Mesenchymal stem cell (in vitro differentiated cells and primary cell): ENCODE results near the gene SHH.

ENCODE experiments used
- DNase-seq: peaks from one replicate; pipeline ENCODE4 v3.0.0-alpha.2; 2013
- H2AFZ ChIP-seq: one replicate; pipeline ENCODE4 v1.6.1; 2013; ENCODE audit warnings: low read depth, mild to moderate bottlenecking, control low read depth, inconsistent platforms, low read length, moderate library complexity
- H2AK5ac ChIP-seq: 2 replicates; pipeline ENCODE4 v1.6.1; 2013; ENCODE audit warnings: low read length, moderate library complexity, mild to moderate bottlenecking, inconsistent platforms; ENCODE audit not compliant: severe bottlenecking
- H2BK120ac ChIP-seq: one replicate; pipeline ENCODE4 v1.6.1; 2013; ENCODE audit warnings: low read depth, mild to moderate bottlenecking, inconsistent platforms, low read length, moderate library complexity
- H2BK12ac ChIP-seq, 2 experiments: one replicate each; pipeline ENCODE4 v1.6.1; 2013; ENCODE audit warnings: inconsistent platforms in 2 of 2, low read length in 2 of 2, mild to moderate bottlenecking in 2 of 2, moderate library complexity in 2 of 2, control low read depth in 1 of 2
- H2BK15ac ChIP-seq: one replicate; pipeline ENCODE4 v1.6.1; 2013; ENCODE audit warnings: mild to moderate bottlenecking, low read depth, inconsistent platforms; ENCODE audit not compliant: poor library complexity, severe bottlenecking
- H2BK5ac ChIP-seq: 2 replicates; pipeline ENCODE4 v1.6.1; 2013; ENCODE audit warnings: low read depth, mild to moderate bottlenecking, low read length, control low read depth, inconsistent platforms; ENCODE audit not compliant: poor library complexity, severe bottlenecking
- H3K14ac ChIP-seq, 2 experiments: one replicate each; pipeline ENCODE4 v1.6.1; 2013; ENCODE audit warnings: inconsistent platforms in 2 of 2, low read length in 2 of 2, control low read depth in 1 of 2, mild to moderate bottlenecking in 1 of 2, moderate library complexity in 1 of 2
- H3K18ac ChIP-seq, 2 experiments: one replicate each; pipeline ENCODE4 v1.6.1; 2013; ENCODE audit warnings: inconsistent platforms in 2 of 2, low read length in 2 of 2, control low read depth in 1 of 2, low read depth in 1 of 2, mild to moderate bottlenecking in 1 of 2
- H3K23ac ChIP-seq, 2 experiments: one replicate each; pipeline ENCODE4 v1.6.1; 2013; ENCODE audit warnings: inconsistent platforms in 2 of 2, low read length in 2 of 2, mild to moderate bottlenecking in 2 of 2, moderate library complexity in 2 of 2, control low read depth in 1 of 2
- H3K27ac ChIP-seq: 2 replicates; pipeline ENCODE4 v1.5.1; 2013; ENCODE audit warnings: mild to moderate bottlenecking, moderate library complexity, low read length, control low read depth, inconsistent platforms; ENCODE audit not compliant: poor library complexity, severe bottlenecking
- H3K27me3 ChIP-seq, 2 experiments: 2 replicates each; pipeline versions ENCODE4 v1.6.1 to v1.7.0; 2013; ENCODE audit warnings: low read length in 2 of 2, mild to moderate bottlenecking in 2 of 2, moderate library complexity in 2 of 2, control low read depth in 1 of 2, inconsistent platforms in 1 of 2; ENCODE audit not compliant: control insufficient read depth in 1 of 2, insufficient read depth in 1 of 2
- H3K36me3 ChIP-seq, 2 experiments: 2 replicates each; pipeline versions ENCODE4 v1.6.1 to v1.7.0; 2013; ENCODE audit warnings: low read length in 2 of 2, control low read depth in 1 of 2, inconsistent platforms in 1 of 2, low read depth in 1 of 2, mild to moderate bottlenecking in 1 of 2; ENCODE audit not compliant: insufficient read depth in 2 of 2, control insufficient read depth in 1 of 2
- H3K4ac ChIP-seq, 2 experiments: one replicate each; pipeline ENCODE4 v1.6.1; 2013; ENCODE audit warnings: inconsistent platforms in 2 of 2, low read length in 2 of 2, mild to moderate bottlenecking in 2 of 2, moderate library complexity in 2 of 2, control low read depth in 1 of 2, low read depth in 1 of 2
- H3K4me1 ChIP-seq: 2 replicates; pipeline ENCODE4 v1.6.1; 2013; ENCODE audit warnings: low read depth, low read length, control low read depth; ENCODE audit not compliant: control insufficient read depth, insufficient read depth
- H3K4me2 ChIP-seq: 2 replicates; pipeline ENCODE4 v1.6.1; 2013; ENCODE audit warnings: low read length, mild to moderate bottlenecking, inconsistent platforms; ENCODE audit not compliant: poor library complexity, severe bottlenecking
- H3K4me3 ChIP-seq, 2 experiments: 2 replicates each; pipeline versions ENCODE4 v1.5.1 to v1.7.0; 2013; ENCODE audit warnings: low read length in 2 of 2, mild to moderate bottlenecking in 2 of 2, control low read depth in 1 of 2, low read depth in 1 of 2; ENCODE audit not compliant: insufficient read depth in 1 of 2
- H3K79me1 ChIP-seq: replicated peaks from 2 replicates; pipeline ENCODE4 v1.6.1; 2013; ENCODE audit warnings: mild to moderate bottlenecking, control low read depth, low read length, inconsistent platforms; ENCODE audit not compliant: poor library complexity, severe bottlenecking
- H3K9ac ChIP-seq: 2 replicates; pipeline ENCODE4 v1.7.0; 2013; ENCODE audit warnings: mild to moderate bottlenecking, low read length, moderate library complexity
- H3K9me3 ChIP-seq: 2 replicates; pipeline ENCODE4 v1.7.0; 2013; ENCODE audit warnings: mild to moderate bottlenecking, low read length; ENCODE audit not compliant: control insufficient read depth
- H4K8ac ChIP-seq: one replicate; pipeline ENCODE4 v1.6.1; 2013; ENCODE audit warnings: inconsistent platforms, mild to moderate bottlenecking, low read length, moderate library complexity
- H4K91ac ChIP-seq: one replicate; pipeline ENCODE4 v1.6.1; 2013; ENCODE audit warnings: mild to moderate bottlenecking, low read length, inconsistent platforms
- WGBS: methylation state at CpG from one replicate; pipeline ENCODE4 v1.1.7; 2013; ENCODE audit warnings: mixed read lengths; 5-methylcytosine and 5-hydroxymethylcytosine counted together

Gene SHH

DNA sequence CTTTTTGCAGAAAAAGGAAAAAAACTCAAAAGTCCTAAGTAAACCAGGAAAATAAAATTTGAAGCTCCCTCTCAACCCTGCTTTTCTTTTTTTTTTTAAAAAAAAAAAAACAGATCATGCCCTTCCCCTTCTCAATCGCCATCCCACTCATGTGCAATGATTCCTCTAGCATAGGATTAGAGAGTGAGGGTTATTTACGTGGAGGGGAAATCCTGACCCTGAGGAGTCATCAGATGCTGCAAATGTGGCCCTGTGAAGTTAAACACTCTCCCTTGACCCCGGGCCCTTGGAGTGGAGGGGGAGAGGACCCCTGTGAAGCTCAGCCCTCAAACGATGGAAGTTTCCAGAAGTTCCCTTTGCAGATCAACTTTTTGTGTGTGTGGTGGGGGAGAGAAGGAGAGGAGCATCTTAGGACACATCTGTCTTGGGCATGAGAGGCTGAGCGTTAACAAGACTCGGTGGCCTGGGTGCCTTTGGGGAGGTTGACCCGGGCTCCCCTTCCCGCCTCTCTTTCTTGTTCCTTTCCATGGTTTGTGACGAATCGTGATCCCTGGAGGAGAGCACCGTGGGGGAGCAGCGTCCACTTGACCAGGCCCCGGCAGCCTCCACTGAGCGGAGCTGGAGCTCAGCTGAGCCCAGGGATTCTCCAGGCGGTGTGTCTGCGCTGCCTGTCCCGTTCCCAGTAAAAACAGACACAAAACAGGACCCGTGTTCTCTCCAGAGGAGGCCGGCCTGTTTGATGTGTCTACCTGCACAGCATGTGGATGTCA lies 1.5 kb upstream of the SHH start:
- no peak overlapping the region for H3K4ac ChIP-seq
- WGBS = 17% methylated on average over 18 of the region's 19 CpGs

DNA sequence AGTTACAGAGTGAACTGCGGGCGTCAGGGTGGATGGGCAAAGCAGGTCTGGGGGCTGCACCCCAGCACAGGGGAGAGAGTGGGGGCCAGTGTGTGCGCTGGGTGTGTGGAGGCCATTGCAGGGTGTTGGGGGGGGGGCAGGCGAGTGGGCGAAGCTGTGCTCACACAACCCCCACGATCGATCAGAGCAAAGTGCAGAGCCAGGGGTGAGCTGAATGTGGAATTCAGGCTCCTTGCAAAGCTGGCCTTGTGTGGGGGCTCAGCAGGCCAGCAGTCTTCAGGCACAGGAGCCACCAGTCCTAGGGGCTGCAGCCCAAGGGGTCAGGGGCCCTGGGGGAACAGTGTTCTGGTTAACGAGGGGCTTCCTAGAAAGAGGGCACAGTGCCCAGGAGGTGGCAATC lies 862 bp upstream of the SHH start:
- no peak overlapping the region for H4K91ac ChIP-seq
- DNase-seq = no peak
- no peak overlapping the region for H3K9ac ChIP-seq
- no peaks in the 10 kb centered on the region for H3K79me1 ChIP-seq
- H3K14ac ChIP-seq = no peak overlapping the region
- no peak overlapping the region for H2BK5ac ChIP-seq
- H2BK120ac ChIP-seq = no peak overlapping the region
- peaks cover 58 to 71% of the 10 kb centered on the region in 2 experiments for H3K27me3 ChIP-seq
- H2BK15ac ChIP-seq = no peak overlapping the region
- H3K4me3 ChIP-seq = no peak overlapping the region
- H4K8ac ChIP-seq = no peak overlapping the region
- peaks cover 51% of the 10 kb centered on the region for H3K4me1 ChIP-seq
- 31% methylated on average over 7 of the region's 8 CpGs for WGBS
- no peak overlapping the region for H2AFZ ChIP-seq
- no peak overlapping the region for H3K27ac ChIP-seq
- no peaks in the 10 kb centered on the region for H3K36me3 ChIP-seq
- no peaks in the 10 kb centered on the region for H3K9me3 ChIP-seq
- no peak overlapping the region for H2BK12ac ChIP-seq
- H3K4me2 ChIP-seq = no peak overlapping the region
- no peak overlapping the region for H3K23ac ChIP-seq
- no peak overlapping the region for H3K18ac ChIP-seq
- H3K4ac ChIP-seq = no peak overlapping the region
- H2AK5ac ChIP-seq = no peak overlapping the region

More for the DNA sequence above, 1.5 kb upstream of the SHH start:
- Histone ChIP-seq H3K79me1 (no peaks in the 10 kb centered on the region), H2AFZ (no peak overlapping the region), H3K23ac (no peak overlapping the region), H3K4me1 (peaks cover 44% of the 10 kb centered on the region), H2BK12ac (no peak overlapping the region), H3K27me3 (peaks cover 59 to 68% of the 10 kb centered on the region in 2 experiments), H2BK120ac (no peak overlapping the region), H2BK15ac (no peak overlapping the region), H4K91ac (no peak overlapping the region), H3K9me3 (no peaks in the 10 kb centered on the region), H3K4me2 (no peak overlapping the region), H3K18ac (no peak overlapping the region), H3K27ac (no peak overlapping the region), H2AK5ac (no peak overlapping the region), H2BK5ac (no peak overlapping the region), H3K36me3 (no peaks in the 10 kb centered on the region), H3K14ac (no peak overlapping the region), H4K8ac (no peak overlapping the region), H3K9ac (no peak overlapping the region), H3K4me3 (no peak overlapping the region)
- DNase-seq = no peak

DNA sequence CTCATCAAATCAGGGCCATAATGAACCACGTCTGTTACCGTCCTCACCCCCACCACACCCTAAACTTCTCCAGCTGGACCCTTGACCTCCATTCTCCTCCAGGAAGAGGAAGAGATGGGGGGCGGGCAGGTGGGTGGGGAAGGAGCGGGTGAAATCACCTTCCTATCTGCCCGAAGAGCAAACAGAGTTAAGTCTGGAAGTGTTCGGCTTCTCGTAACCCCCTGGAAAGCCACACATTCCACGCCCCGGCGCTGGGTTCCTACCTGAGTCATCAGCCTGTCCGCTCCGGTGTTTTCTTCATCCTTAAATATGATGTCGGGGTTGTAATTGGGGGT lies 736 bp downstream of the SHH start:
- Histone ChIP-seq H3K36me3 (no peaks in the 10 kb centered on the region), H3K27ac (no peak overlapping the region), H2BK12ac (no peak overlapping the region), H3K9me3 (no peaks in the 10 kb centered on the region), H2AK5ac (no peak overlapping the region), H3K79me1 (no peaks in the 10 kb centered on the region), H2BK5ac (no peak overlapping the region), H3K23ac (no peak overlapping the region), H3K18ac (no peak overlapping the region), H2BK15ac (no peak overlapping the region), H3K4me2 (peak overlapping the region; percentile 96), H3K9ac (no peak overlapping the region), H2BK120ac (no peak overlapping the region), H3K4me3 (peak overlapping the region in 1 of 2 experiments; percentile 73), H2AFZ (no peak overlapping the region), H4K8ac (no peak overlapping the region), H3K4ac (no peak overlapping the region), H3K27me3 (peaks cover 65 to 87% of the 10 kb centered on the region in 2 experiments), H3K4me1 (peaks cover 61% of the 10 kb centered on the region), H3K14ac (no peak overlapping the region), H4K91ac (no peak overlapping the region)
- 4% methylated on average over 9 of the region's 13 CpGs for WGBS
- DNase-seq = no peak

DNA sequence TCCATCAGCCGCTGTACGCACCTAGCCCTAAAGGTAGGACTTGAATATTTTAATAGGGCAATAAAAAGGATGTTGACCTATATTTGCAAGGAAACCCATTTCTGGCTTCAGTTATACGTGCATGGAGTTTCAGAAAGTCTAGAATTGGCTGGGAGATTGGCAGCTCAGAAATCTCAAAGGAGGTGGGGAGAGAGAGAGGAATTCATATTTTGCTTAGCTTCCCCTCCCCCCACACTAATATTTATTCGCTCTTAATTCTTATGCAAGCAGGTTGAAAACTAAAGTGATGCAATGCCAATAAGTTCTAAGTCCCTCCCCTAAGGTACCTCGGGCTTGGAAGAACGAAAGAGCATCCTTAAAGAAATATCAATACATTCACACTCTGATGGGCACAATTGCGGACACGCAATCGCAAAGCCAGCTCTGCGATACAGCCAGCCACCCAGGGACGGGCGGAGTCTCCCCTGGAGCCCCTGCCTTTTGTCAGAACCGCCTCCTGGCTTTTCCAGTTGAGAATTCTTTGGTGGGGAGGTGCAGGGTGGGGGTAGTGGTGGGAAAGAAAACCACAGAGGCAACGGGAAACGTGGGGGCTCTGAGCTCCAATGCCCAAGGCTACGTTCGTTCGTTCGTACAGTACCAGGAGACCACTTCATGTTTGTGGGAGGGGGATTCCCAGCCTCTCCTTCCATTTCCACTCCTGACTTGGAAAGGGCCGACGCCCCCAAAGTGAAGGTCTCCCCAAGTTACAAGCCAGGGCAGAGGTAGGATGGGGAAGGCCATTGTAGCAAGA lies 1.3 kb downstream of the SHH start:
- H3K4me1 ChIP-seq = peaks cover 63% of the 10 kb centered on the region

More for the DNA sequence above, 1.3 kb downstream of the SHH start:
- no peak overlapping the region for H3K27ac ChIP-seq
- no peaks in the 10 kb centered on the region for H3K79me1 ChIP-seq
- H2BK120ac ChIP-seq = no peak overlapping the region
- H3K36me3 ChIP-seq = no peaks in the 10 kb centered on the region
- H2AFZ ChIP-seq = no peak overlapping the region
- H4K8ac ChIP-seq = no peak overlapping the region
- no peak overlapping the region for H3K9ac ChIP-seq
- H2BK12ac ChIP-seq = no peak overlapping the region
- no peak overlapping the region for H3K23ac ChIP-seq
- no peak overlapping the region for H3K4me3 ChIP-seq
- no peak overlapping the region for H3K14ac ChIP-seq
- no peak overlapping the region for H2AK5ac ChIP-seq
- no peak overlapping the region for H2BK5ac ChIP-seq
- H3K18ac ChIP-seq = no peak overlapping the region
- DNase-seq = no peak
- under 1% methylated on average over 12 of the region's 21 CpGs for WGBS
- no peak overlapping the region for H4K91ac ChIP-seq
- H3K4me2 ChIP-seq = no peak overlapping the region
- H2BK15ac ChIP-seq = no peak overlapping the region
- H3K27me3 ChIP-seq = peaks cover 67 to 89% of the 10 kb centered on the region in 2 experiments
- H3K4ac ChIP-seq = no peak overlapping the region
- no peaks in the 10 kb centered on the region for H3K9me3 ChIP-seq
